HG02885 (cell line): ENCODE measurements around the gene HMX3.

Source experiments
- ATAC-seq: cut with Tn5 transposase; IDR thresholded peaks from one replicate; pipeline ENCODE4 v1.9.1; 2021; ENCODE audit warnings: mild to moderate bottlenecking; ENCODE audit not compliant: unreplicated experiment, poor library complexity

HMX3 gene

GRCh38 chr10:123146894-123147634 lies 11.3 kb downstream of the HMX3 start:
- no peak for ATAC-seq

- peak; percentile 42 for ATAC-seq
Observed at GRCh38 chr10:123147635-123148413, 12.1 kb downstream of the HMX3 start, which contains the start of gene HMX2. Gene HMX2, plus strand, starts transcription at chr10:123148136. Its CDS starts 243 bp downstream, at chr10:123148379.

GRCh38 chr10:123148414-123149161 lies 12.8 kb downstream of the HMX3 start:
- peak; percentile 10 for ATAC-seq

- no peak for ATAC-seq
Observed at GRCh38 chr10:123149162-123149567, 13.4 kb downstream of the HMX3 start.

GRCh38 chr10:123149568-123150270 lies 13.9 kb downstream of the HMX3 start:
- no peak for ATAC-seq

- ATAC-seq, result no peak
Observed at GRCh38 chr10:123150271-123150985, 14.7 kb downstream of the HMX3 start.

GRCh38 chr10:123150986-123151736 lies 15.4 kb downstream of the HMX3 start:
- ATAC-seq, result no peak

- ATAC-seq, result no peak
Observed at GRCh38 chr10:123151737-123152135, 16.0 kb downstream of the HMX3 start.

GRCh38 chr10:123153486-123154091 lies 17.8 kb downstream of the HMX3 start:
- no peak for ATAC-seq

GRCh38 chr10:123154092-123154710 lies 18.4 kb downstream of the HMX3 start, which contains the start of gene BUB3:
Gene BUB3, plus strand, starts transcription at chr10:123154402. Its CDS starts 516 bp downstream, at chr10:123154918.
- ATAC-seq, result peak; percentile 88

GRCh38 chr10:123154711-123155505 lies 19.1 kb downstream of the HMX3 start:
- ATAC-seq, result peak; percentile 46

- no peak for ATAC-seq
Observed at GRCh38 chr10:123156078-123156477, 20.3 kb downstream of the HMX3 start.

- ATAC-seq, result no peak
Observed at GRCh38 chr10:123157210-123157609, 21.4 kb downstream of the HMX3 start.

- ATAC-seq, result no peak
Observed at GRCh38 chr10:123158682-123159081, 22.9 kb downstream of the HMX3 start.

- no peak for ATAC-seq
Observed at GRCh38 chr10:123160311-123160980, 24.7 kb downstream of the HMX3 start.

- ATAC-seq, result no peak
Observed at GRCh38 chr10:123164319-123164718, 28.5 kb downstream of the HMX3 start.
